GM19324 (cell line): ENCODE data around the gene COL16A1.

Experiments used
- ATAC-seq: cut with Tn5 transposase; IDR thresholded peaks from one replicate; pipeline ENCODE4 v1.9.1; 2021; ENCODE audit warnings: mild to moderate bottlenecking, moderate library complexity; ENCODE audit not compliant: unreplicated experiment, low FRiP score

COL16A1 gene

DNA sequence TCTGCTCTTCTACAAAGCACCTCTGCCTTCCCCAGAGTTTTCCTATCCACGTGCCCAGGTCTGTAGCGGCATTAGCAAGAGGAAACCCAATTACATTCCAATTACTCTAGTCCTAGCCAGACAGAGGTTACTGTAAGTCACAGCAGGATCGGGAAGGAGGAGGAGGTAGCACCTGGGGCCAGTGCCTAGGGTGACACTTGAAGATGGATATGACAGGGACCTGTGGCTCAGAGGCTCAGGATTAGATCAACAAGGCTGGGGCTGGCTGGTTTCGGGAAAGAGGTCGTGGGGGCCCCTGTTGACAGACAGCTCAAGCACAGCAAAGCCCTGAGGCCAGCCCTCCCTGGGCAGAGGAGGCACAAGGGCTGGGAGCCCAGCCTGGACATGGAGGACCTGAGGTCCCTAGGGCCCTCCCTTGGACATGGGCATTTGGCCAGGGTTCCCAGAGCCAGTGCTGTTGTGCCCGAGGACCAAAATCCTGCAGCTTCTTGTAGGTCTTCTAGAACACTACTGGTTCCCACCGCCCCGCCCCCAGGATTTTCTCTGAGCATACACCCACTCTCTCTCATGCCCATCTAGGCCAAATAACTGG, 89.3 kb downstream of the COL16A1 start:
- no peak for ATAC-seq

- ATAC-seq = no peak
These were observed 94.2 kb downstream of the COL16A1 start for GRCh38 chr1:31609514-31610118.

DNA sequence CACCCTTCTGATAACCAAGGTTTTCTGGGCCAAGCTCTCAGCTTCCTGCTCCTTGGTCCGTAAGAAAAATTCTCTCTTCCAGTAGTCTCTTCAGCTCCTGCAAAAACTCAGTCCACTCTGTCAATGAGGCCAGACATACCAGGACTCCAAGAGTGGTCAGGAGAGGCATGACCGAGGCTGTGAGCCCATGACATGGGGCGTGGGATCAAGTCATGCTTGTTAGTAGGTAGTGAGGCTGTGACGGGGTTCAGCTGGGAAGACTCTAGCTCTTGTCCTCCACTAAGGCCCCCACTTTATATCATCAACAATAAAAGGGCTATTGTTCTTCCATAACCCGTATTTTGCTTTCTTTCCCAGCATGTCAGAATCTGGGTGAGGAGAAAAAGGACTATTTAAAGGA, 96.5 kb downstream of the COL16A1 start:
- no peak for ATAC-seq

DNA sequence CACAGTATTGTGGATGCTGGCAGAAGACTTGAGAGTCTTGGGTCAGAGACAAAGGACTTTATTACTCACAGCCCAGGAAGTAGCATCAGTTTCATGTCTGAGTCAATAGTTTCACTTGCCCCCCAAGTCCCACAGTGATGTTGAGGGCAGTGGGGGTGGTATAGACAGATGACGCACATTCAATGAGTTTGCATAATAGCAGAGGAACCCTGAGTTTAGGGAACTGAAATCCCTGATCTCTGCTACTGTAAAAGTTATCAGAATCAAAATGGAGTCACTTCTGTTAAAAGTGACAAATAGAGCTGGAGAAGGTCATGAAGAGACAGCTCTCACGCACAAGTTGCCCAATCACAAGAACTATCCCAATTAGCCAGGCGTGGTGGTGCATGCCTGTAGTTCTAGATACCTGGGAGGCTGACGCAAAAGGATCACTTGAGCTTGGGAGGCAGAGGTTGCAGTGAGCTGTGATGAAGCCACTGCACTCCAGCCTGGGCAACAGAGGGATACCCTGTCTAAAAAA, 97.8 kb downstream of the COL16A1 start:
- no peak for ATAC-seq
